Nasal cavity respiratory epithelium epithelial cell of viscerocranial mucosa (primary cell): ENCODE results near the gene PRKAA1. TPM values are rescaled to one million over a fixed set of nuclear protein-coding genes. Genes with fewer than 3 reads are reported as not detected.

Experiments used
- total RNA-seq: library from RNA; depleted of rRNA; stranded (reverse); fragments of >200 nt; gene quantifications from 2 replicates; pipeline ENCODE4 v1.2.3, GENCODE V29; 2014

Gene PRKAA1
- total RNA-seq: 71.1 and 87.8 TPM in 2 replicates

DNA sequence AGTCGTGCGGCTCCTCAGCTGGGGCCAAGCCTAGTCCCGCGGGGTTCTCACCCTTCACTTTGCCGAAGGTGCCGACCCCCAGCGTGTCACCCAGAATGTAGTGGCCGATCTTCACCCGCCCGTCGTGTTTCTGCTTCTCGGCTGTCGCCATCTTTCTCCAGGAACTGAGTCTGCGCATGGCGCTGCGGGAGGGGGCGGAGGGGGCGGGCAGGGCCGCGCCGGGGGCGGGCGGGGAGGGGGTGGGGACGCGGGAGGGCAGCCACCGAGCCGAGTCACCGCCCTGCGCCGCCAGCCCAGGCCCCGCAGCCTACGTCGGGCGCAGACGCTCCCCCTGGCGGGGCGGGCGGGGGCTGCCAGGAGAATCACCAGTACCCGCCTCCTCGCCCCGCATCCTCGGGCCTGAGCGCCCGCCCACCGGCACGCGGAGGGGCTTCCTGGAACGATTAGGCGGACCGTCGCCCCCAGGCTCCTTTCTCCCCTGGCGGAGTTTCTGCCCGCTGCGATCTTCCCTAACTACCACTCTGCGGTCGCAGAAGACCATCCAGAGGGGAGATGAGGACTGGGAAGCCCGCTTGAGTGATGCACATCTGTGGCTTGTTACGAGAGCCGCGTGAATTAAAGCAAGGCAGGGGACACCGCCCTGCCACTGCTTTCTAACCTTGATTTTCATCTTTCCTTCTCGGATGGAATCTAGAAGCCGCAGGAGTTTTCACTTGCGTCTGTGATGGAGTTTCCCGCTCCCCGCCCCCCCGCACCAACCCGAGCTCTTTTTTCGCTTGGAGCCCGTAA is at the start of gene PRKAA1:
Gene PRKAA1 (minus strand): TSS at position 363 of the 789 bp plus-strand sequence. CDS start 185 bp downstream, at position 178.

GRCh38 chr5:40841068-40841805 is 43.1 kb upstream of the PRKAA1 start, which contains the start of gene CARD6:
Gene CARD6, plus strand, starts transcription at chr5:40841367. Its CDS starts 16 bp downstream, at chr5:40841383.

DNA sequence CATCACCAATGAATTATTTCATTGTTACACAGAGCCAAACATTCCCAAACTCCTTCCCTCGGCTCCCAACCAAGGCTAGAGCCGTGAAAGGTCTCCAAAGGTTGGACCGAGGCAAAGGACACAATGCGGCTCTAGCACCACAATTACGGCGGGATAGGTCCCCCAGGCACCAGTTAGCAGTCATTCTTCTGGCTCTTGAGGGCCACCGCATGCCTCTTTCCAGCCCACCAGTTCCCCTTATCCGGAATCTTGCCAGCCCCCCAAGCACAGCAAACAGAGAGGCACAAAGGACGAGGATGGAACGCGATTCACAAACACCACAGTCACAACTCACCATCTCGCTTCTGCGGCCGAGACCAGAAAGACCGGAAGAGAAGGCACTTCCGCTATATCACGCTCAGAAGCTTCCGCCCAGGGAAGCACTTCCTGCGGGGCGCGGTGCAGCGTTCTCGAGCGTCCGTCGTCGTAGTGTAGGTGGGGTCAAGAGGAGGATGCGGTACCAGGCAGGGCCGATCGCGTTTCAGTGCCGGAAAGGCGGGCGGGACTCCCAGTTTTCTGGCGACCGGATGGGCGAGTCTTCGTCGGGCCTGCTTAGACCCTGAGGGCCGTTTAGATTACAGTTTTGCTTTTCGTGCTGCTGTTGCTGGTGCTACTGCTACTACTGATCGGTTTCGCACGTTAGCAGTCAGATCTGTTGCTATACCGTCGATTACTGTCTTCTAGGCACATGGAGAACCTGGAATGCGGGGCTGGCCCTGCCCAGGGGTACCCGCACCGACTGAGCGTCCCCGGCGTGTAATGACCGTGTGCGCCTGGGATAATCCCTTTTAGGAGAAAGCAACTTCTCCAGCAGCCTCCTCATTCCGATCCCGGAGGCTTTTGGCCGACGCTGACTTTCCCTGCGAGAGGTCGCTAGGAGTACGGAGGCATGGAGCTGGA is 36.9 kb upstream of the PRKAA1 start, which contains the start of gene RPL37:
Gene RPL37 (minus strand): TSS at position 374 of the 939 bp plus-strand sequence. CDS start 37 bp downstream, at position 337.

DNA sequence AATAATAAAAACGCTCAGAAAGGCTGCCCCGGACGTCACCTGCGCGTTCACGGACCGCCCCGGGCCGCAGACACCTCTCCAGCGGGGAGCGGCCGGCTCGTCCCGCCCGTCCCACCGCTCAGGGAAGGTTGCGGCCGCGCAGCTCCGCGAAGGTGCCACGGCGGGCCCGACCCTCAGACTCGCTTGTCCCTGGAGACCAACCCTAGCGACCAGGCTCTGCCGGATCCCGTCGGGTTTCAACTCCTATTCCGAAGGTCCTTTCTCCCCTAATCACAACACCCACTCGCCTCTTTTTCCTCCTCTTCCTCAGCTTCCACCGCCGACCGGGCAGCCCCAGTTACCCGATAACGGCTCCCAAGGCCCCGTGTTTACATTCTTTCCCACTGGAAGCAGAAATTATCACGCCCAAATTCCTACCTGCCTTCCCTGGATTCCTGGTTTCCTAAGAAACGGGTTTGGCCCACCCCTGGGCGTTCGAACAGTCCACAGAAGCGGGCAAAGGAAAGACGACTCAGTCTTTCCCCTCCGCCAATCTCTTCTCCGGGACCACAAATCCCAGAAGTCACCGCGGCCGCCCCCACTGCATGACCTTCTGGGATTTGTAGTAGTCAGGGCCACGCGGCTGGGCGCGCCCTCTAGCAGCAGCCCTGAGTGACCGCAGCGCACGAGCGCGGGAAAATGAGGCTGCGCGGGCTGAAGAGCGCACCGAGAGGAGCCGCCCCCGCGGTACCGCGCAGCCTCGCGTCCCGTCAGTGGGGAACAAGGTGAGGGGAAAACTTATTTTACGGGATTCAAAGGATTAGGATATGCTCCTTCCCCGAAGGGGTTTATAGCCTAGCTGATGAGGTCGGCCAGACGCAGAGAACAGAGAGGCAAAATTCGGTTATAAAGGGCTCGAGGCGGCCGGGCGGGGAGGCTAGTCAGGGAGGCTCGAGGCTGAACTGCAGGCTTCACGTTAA is 42.5 kb downstream of the PRKAA1 start, which contains the start of gene TTC33:
Gene TTC33 (minus strand): TSS at position 555 of the 959 bp plus-strand sequence. CDS start 8,943 bp downstream, outside the sequence.

Other genes starting within 250 kb of the PRKAA1 start
- 10.3 and 67.3 TPM in 2 replicates for gene PTGER4, start 118.5 kb downstream of the PRKAA1 start, total RNA-seq
- gene TTC33, start 42.4 kb downstream of the PRKAA1 start, total RNA-seq: 12.0 and 12.5 TPM in 2 replicates
- 767 and 1,800 TPM in 2 replicates for gene RPL37, start 36.8 kb upstream of the PRKAA1 start, total RNA-seq
- 8.5 and 10.7 TPM in 2 replicates for gene CARD6, start 43.0 kb upstream of the PRKAA1 start, total RNA-seq
- gene C7, start 111.1 kb upstream of the PRKAA1 start, total RNA-seq: 0.14 TPM in 1 of 2 replicates, not detected in the other